ENCODE data around the gene DONSON.
A peak's percentile ranks its signal among the peaks of the same experiment; 100 is the strongest.
"Not testable (repeated sequence)": the region's sequence is repeated elsewhere in the genome, so short reads cannot be mapped to it uniquely, and the experiment has no call there.

The DONSON gene

GRCh38 chr21:33588485-33589335 is at the start of gene DONSON:
TSS of gene DONSON (minus strand) at chr21:33588684. CDS start at chr21:33588641, 43 bp downstream.
- DNase-seq (ENCODE audit: low spot score), result peak; percentile 99

- no peak for DNase-seq (ENCODE audit: low spot score)
These were observed 45.8 kb upstream of the DONSON start for GRCh38 chr21:33634254-33634653.

GRCh38 chr21:33626151-33626550 is 37.7 kb upstream of the DONSON start:
- DNase-seq (ENCODE audit: low spot score), result not testable (repeated sequence)

- DNase-seq (ENCODE audit: low spot score), result no peak
These were observed 33.8 kb upstream of the DONSON start for GRCh38 chr21:33622253-33622652.

GRCh38 chr21:33619726-33620125 is 31.2 kb upstream of the DONSON start:
- no peak for DNase-seq (ENCODE audit: low spot score)

GRCh38 chr21:33618407-33618806 is 29.9 kb upstream of the DONSON start:
- no peak for DNase-seq (ENCODE audit: low spot score)

GRCh38 chr21:33617565-33617964 is 29.1 kb upstream of the DONSON start:
- DNase-seq (ENCODE audit: low spot score), result not testable (repeated sequence)

GRCh38 chr21:33611006-33611744 is 22.7 kb upstream of the DONSON start:
- DNase-seq (ENCODE audit: low spot score), result no peak

- DNase-seq (ENCODE audit: low spot score), result no peak
These were observed 20.1 kb upstream of the DONSON start for GRCh38 chr21:33608559-33608958.

- DNase-seq (ENCODE audit: low spot score), result no peak
These were observed 9.6 kb upstream of the DONSON start for GRCh38 chr21:33598051-33598450.

- DNase-seq (ENCODE audit: low spot score), result peak; percentile 61
These were observed 546 bp downstream of the DONSON start for GRCh38 chr21:33587792-33588484.

- DNase-seq (ENCODE audit: low spot score), result no peak
These were observed 1.6 kb downstream of the DONSON start for GRCh38 chr21:33586927-33587326.

GRCh38 chr21:33584455-33584854 is 4.0 kb downstream of the DONSON start:
- no peak for DNase-seq (ENCODE audit: low spot score)

GRCh38 chr21:33578959-33579542 is 9.4 kb downstream of the DONSON start:
- no peak for DNase-seq (ENCODE audit: low spot score)

- no peak for DNase-seq (ENCODE audit: low spot score)
These were observed 10.3 kb downstream of the DONSON start for GRCh38 chr21:33578214-33578613.

GRCh38 chr21:33576741-33577141 is 11.7 kb downstream of the DONSON start:
- not testable (repeated sequence) for DNase-seq (ENCODE audit: low spot score)

- DNase-seq (ENCODE audit: low spot score), result no peak
These were observed 16.1 kb downstream of the DONSON start for GRCh38 chr21:33572350-33572749.

GRCh38 chr21:33569991-33570390 is 18.5 kb downstream of the DONSON start:
- no peak for DNase-seq (ENCODE audit: low spot score)

- no peak for DNase-seq (ENCODE audit: low spot score)
These were observed 20.0 kb downstream of the DONSON start for GRCh38 chr21:33568448-33568847.

- DNase-seq (ENCODE audit: low spot score), result no peak
These were observed 20.6 kb downstream of the DONSON start for GRCh38 chr21:33567914-33568313.

- no peak for DNase-seq (ENCODE audit: low spot score)
These were observed 22.0 kb downstream of the DONSON start for GRCh38 chr21:33566514-33566913.

- no peak for DNase-seq (ENCODE audit: low spot score)
These were observed 26.1 kb downstream of the DONSON start for GRCh38 chr21:33562389-33562788.

All from D341Med (cell line).